Thoracic aorta (tissue), 2 donors: ENCODE data around the gene IFI30. TPM values are rescaled to one million over a fixed set of nuclear protein-coding genes. Genes with fewer than 3 reads are reported as not detected.
A peak's percentile ranks its signal among the peaks of the same experiment; 100 is the strongest.

Source experiments
- ATAC-seq: fragments of 150-250 bp; one replicate; pipeline ENCODE4 v1.8.0; 2017; ENCODE audit warnings: low read depth; ENCODE audit not compliant: insufficient number of reproducible peaks, low FRiP score
- DNase-seq: peaks from one replicate; pipeline ENCODE4 v3.0.0-alpha.2; 2020; ENCODE audit warnings: low spot score
- H3K27ac ChIP-seq, 2 donors: fragments of 200-600 bp; sonication (generic); 1 replicate in 1 of 2; 2 replicates in 1 of 2; pipeline ENCODE4 v1.5.1; 2016; ENCODE audit warnings: mild to moderate bottlenecking in 2 of 2, moderate library complexity in 2 of 2
- H3K27me3 ChIP-seq: fragments of 200-600 bp; sonication (generic); replicated peaks from 2 replicates; pipeline ENCODE4 v1.6.0; 2016; ENCODE audit warnings: mild to moderate bottlenecking; ENCODE audit not compliant: insufficient read depth
- H3K36me3 ChIP-seq: fragments of 200-600 bp; sonication (generic); one replicate; pipeline ENCODE4 v1.5.1; 2016
- H3K4me1 ChIP-seq, 2 donors: fragments of 200-600 bp; sonication (generic); 1 replicate in 1 of 2; 2 replicates in 1 of 2; pipeline versions ENCODE4 v1.5.1 to v1.6.0; 2016; ENCODE audit warnings: low read depth in 2 of 2, mild to moderate bottlenecking in 1 of 2; ENCODE audit not compliant: control insufficient read depth in 1 of 2
- H3K4me3 ChIP-seq: fragments of 200-600 bp; sonication (generic); 2 replicates; pipeline ENCODE4 v1.5.1; 2016; ENCODE audit warnings: mild to moderate bottlenecking
- H3K9me3 ChIP-seq: fragments of 200-600 bp; sonication (generic); 2 replicates; pipeline ENCODE4 v1.5.1; 2016
- total RNA-seq, 2 donors: library from RNA; depleted of rRNA; stranded (reverse); fragments of >200 nt; gene quantifications; one replicate each; pipeline versions ENCODE4 v1.1.0 to v1.2.3, GENCODE V29; 2016
- TF ChIP-seq, protein P1 (sequence below): fragments of 200-600 bp; sonication (generic); IDR thresholded peaks from one replicate; pipeline ENCODE4 v1.5.1; 2019; ENCODE audit warnings: antibody characterized with exemption

Gene IFI30
- total RNA-seq, 2 donors from 2014 or later = 59.4 to 72.3 TPM

DNA sequence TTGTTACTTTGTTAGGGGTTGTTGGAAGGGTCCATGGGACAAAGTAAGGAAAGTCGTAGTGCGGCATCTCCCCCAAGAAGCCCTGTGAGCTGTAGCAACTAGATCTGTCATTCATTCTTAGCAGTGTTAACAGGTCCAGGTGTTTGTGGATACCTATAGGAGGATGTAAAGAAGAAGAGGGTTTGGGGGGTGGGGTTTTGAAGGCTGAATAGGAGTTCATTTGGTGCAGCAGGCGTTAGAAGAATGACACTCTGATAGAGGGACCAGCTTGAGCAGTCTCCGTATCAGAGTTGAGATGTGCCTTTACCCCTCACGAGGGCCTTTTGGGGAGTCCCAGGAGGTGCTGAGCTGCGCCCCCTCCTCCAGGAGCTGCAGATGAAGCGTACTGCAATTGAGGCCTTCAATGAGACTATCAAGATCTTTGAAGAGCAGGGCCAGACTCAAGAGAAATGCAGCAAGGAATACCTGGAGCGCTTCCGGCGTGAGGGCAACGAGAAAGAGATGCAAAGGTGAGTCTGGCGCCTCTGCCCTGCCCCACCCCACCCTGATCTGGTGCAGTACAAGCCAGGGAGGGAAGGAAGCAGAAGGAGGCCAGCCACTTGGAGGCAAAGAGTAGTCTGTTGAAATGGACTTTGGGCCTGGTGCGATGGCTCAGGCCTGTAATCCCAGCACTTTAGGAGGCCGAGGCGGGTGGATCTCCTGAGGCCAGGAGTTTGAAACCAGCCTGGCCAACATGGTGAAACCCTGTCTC lies 7.6 kb upstream of the IFI30 start:
- no peak overlapping the region for H3K4me3 ChIP-seq
- peaks cover 42% of the 10 kb centered on the region for H3K36me3 ChIP-seq
- TF ChIP-seq, protein P1, sequence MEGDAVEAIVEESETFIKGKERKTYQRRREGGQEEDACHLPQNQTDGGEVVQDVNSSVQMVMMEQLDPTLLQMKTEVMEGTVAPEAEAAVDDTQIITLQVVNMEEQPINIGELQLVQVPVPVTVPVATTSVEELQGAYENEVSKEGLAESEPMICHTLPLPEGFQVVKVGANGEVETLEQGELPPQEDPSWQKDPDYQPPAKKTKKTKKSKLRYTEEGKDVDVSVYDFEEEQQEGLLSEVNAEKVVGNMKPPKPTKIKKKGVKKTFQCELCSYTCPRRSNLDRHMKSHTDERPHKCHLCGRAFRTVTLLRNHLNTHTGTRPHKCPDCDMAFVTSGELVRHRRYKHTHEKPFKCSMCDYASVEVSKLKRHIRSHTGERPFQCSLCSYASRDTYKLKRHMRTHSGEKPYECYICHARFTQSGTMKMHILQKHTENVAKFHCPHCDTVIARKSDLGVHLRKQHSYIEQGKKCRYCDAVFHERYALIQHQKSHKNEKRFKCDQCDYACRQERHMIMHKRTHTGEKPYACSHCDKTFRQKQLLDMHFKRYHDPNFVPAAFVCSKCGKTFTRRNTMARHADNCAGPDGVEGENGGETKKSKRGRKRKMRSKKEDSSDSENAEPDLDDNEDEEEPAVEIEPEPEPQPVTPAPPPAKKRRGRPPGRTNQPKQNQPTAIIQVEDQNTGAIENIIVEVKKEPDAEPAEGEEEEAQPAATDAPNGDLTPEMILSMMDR = no peak
- DNase-seq (no peak), ATAC-seq (no peak)
- no peak overlapping the region for H3K27ac ChIP-seq
- H3K27me3 ChIP-seq = no peaks in the 10 kb centered on the region
- no peaks in the 10 kb centered on the region for H3K9me3 ChIP-seq
- peaks cover 1 to 6% of the 10 kb centered on the region in 2 donors for H3K4me1 ChIP-seq

DNA sequence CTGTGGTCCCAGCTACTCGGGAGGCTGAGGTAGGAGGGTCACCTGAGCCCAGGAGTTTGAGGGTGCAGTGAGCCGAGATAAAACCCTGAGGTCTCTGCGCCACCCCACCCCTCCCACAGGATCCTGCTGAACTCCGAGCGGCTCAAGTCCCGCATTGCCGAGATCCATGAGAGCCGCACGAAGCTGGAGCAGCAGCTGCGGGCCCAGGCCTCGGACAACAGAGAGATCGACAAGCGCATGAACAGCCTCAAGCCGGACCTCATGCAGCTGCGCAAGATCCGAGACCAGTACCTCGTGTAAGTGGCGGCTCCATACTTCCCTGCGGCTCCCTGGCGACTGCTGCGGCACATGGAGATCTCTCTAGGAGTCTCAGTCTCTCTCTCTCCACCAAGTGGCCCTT lies 6.6 kb upstream of the IFI30 start:
- H3K27me3 ChIP-seq = no peaks in the 10 kb centered on the region
- DNase-seq (no peak), ATAC-seq (no peak)
- H3K27ac ChIP-seq = no peak overlapping the region
- peaks cover 41% of the 10 kb centered on the region for H3K36me3 ChIP-seq
- H3K9me3 ChIP-seq = no peaks in the 10 kb centered on the region
- H3K4me1 ChIP-seq = no peaks in the 10 kb centered on the region
- TF ChIP-seq, protein P1 = no peak
- H3K4me3 ChIP-seq = no peak overlapping the region

DNA sequence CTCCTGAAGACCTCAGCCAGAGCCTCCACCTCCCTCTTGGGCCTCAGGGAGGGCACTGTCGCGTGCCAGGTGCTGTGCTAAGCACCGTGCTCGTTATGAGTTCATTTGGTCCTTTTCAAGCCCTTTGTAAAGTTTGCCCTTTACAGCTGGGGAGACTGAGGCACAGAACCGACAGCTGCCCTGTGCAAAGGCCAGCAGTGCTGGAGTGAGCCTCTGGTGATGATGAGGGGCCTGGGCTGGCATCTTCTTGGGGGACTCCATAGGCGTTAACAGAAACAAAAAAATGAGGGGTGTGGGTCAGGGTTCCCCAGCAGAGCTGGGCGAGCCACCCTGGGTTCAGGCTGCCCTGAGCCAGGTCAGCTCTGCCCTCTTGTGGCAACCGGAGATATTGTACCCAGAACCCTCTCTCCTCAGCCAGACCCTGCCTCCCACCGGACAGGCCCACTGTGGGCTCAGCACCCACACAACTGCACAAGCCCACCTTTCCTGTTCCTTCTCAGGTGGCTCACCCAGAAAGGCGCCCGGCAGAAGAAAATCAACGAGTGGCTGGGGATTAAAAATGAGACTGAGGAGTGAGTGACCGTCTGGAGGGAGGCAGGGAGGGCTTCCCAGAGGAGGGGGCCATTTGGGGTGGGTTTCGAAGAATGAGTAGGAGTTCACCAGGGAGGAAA lies 5.5 kb upstream of the IFI30 start:
- peaks cover 34% of the 10 kb centered on the region for H3K36me3 ChIP-seq
- no peak overlapping the region for H3K4me3 ChIP-seq
- no peaks in the 10 kb centered on the region for H3K27me3 ChIP-seq
- TF ChIP-seq, protein P1 = peak; percentile 80
- peaks cover 0 to under 1% of the 10 kb centered on the region in 2 donors for H3K4me1 ChIP-seq
- DNase-seq = no peak
- no peak overlapping the region for H3K27ac ChIP-seq
- H3K9me3 ChIP-seq = no peaks in the 10 kb centered on the region
- peak; percentile 21 for ATAC-seq

DNA sequence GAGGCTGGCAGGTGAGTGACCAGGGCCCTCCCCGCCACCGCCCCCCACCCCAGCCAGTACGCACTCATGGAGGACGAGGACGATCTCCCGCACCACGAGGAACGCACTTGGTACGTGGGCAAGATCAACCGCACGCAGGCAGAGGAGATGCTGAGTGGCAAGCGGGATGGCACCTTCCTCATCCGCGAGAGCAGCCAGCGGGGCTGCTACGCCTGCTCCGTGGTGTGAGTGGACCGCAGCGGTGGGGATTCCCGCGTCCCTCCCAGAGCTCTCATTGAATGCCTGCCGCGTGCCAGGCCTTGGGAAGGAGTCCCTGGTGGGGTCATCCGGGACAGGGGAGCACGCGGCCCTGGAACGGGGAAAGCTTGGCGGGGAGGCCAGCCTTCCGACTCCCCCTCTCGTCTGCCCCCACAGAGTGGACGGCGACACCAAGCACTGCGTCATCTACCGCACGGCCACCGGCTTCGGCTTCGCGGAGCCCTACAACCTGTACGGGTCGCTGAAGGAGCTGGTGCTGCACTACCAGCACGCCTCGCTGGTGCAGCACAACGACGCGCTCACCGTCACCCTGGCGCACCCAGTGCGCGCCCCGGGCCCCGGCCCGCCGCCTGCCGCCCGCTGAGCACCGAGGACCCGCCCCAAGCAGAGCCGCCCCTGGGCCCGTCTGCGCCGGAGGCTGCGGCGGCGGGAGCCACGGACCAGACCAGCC lies 4.8 kb upstream of the IFI30 start:
- TF ChIP-seq, protein P1 = no peak
- Histone ChIP-seq H3K27me3 (no peaks in the 10 kb centered on the region), H3K27ac (peak overlapping the region in 1 of 2 donors; percentile 36), H3K9me3 (no peaks in the 10 kb centered on the region), H3K36me3 (peaks cover 29% of the 10 kb centered on the region), H3K4me1 (peaks cover 0 to 6% of the 10 kb centered on the region in 2 donors), H3K4me3 (no peak overlapping the region)
- no peak for DNase-seq
- ATAC-seq = no peak

DNA sequence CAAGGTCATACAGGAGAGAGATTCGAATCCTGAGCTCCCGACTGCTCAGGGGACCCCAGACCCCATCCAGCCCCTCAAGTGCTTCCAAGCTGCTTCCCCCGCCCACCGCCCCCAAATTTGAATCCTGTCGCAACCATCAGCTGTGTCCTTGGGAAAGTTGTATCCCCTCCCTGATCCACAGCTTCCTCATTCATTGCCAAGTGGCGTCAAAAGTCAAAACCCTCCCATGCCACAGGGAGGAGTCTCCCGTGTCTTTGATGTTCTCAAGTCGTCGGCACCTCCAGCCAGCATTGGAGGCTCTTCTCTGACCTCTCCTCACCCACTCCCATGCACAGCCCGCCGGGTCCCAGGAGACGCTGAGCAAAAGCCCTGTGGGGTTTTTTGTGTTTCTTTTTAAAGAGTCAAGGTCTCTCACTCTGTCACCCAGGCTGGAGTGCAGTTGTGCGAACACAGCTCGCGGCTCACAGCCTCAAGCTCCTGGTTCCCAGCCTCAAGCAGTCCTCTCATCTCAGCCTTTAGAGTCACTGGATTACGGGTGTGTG lies 2.8 kb upstream of the IFI30 start:
- ATAC-seq (no peak), DNase-seq (no peak)
- Histone ChIP-seq H3K4me1 (peaks cover 6 to 12% of the 10 kb centered on the region in 2 donors), H3K9me3 (no peaks in the 10 kb centered on the region), H3K4me3 (no peak overlapping the region), H3K27ac (peak overlapping the region in 1 of 2 donors; percentile 36), H3K36me3 (peaks cover 22% of the 10 kb centered on the region), H3K27me3 (no peaks in the 10 kb centered on the region)
- TF ChIP-seq, protein P1 = no peak
